GM12878 (cell line): ENCODE measurements around the gene MOCOS. TPM values are rescaled to one million over a fixed set of nuclear protein-coding genes. Genes with fewer than 3 reads are reported as not detected.
A peak's percentile ranks its signal among the peaks of the same experiment; 100 is the strongest.

Source experiments
- BCL11A ChIP-seq: IDR thresholded peaks from 2 replicates; pipeline ENCODE4 v1.6.1; 2011; ENCODE audit warnings: low read depth, low read length
- BHLHE40 ChIP-seq, 2 experiments: fragments of 450-650 bp in 1 of 2; IDR thresholded peaks; 2 replicates each; pipeline ENCODE4 v1.6.1; 2011 to 2017; ENCODE audit warnings: low read depth in 2 of 2, borderline replicate concordance in 1 of 2, improper control_type of control experiment in 1 of 2, low read length in 1 of 2, mild to moderate bottlenecking in 1 of 2
- EGR1 ChIP-seq, 2 experiments: IDR thresholded peaks; 1 replicate in 1 of 2; 2 replicates in 1 of 2; pipeline ENCODE4 v1.6.1; 2011 to 2012; ENCODE audit warnings: low read depth in 2 of 2, low read length in 2 of 2, borderline replicate concordance in 1 of 2, mild to moderate bottlenecking in 1 of 2, moderate library complexity in 1 of 2
- HDAC2 ChIP-seq: fragments of 200-600 bp; sonication (generic); IDR thresholded peaks from 2 replicates; pipeline ENCODE4 v1.6.1; 2017
- IKZF1 ChIP-seq: fragments of 450-650 bp; conservative IDR thresholded peaks from 2 replicates; pipeline ENCODE4 v1.6.1; 2017; ENCODE audit warnings: antibody characterized with exemption, mild to moderate bottlenecking
- IRF5 ChIP-seq: fragments of 450-650 bp; IDR thresholded peaks from 2 replicates; pipeline ENCODE4 v1.6.1; 2017; ENCODE audit warnings: borderline replicate concordance
- NRF1 ChIP-seq: conservative IDR thresholded peaks from 2 replicates; pipeline ENCODE4 v1.6.1; 2011; ENCODE audit warnings: mild to moderate bottlenecking, low read depth, low read length, improper control_type of control experiment
- RAD51 ChIP-seq: fragments of 450-650 bp; IDR thresholded peaks from 2 replicates; pipeline ENCODE4 v1.6.1; 2016; ENCODE audit warnings: moderate library complexity, mild to moderate bottlenecking, inconsistent platforms
- RFX5 ChIP-seq: IDR thresholded peaks from 2 replicates; pipeline ENCODE4 v1.6.1; 2011; ENCODE audit warnings: low read depth, low read length, improper control_type of control experiment
- SUZ12 ChIP-seq: fragments of 200-600 bp; sonication (generic); IDR thresholded peaks from one replicate; pipeline ENCODE4 v1.6.1; 2018; ENCODE audit warnings: antibody characterized with exemption, mild to moderate bottlenecking; ENCODE audit not compliant: unreplicated experiment
- polyA plus RNA-seq, 11 experiments: library from polyadenylated mRNA; depleted of rRNA in 4 of 11; unstranded in 6 of 11; stranded (reverse) in 5 of 11; fragments of >200 nt; fragmentation: Nextera tagmentation in 4 of 11; fragmentation: Illumina TruSeq in 1 of 11; extraction: Ambion mirVana in 4 of 11; extraction: Trizol in 1 of 11; gene quantifications; 1 replicate in 1 of 11; 2 replicates in 10 of 11; pipeline versions ENCODE4 v1.2.1 to v1.2.3, GENCODE V29; 2011 to 2016; ENCODE audit warnings: inconsistent platforms in 2 of 11, missing spikeins in 2 of 11, low read depth in 1 of 11
- total RNA-seq, 4 experiments: library from RNA; depleted of rRNA in 3 of 4; stranded (reverse); fragments of >200 nt in 3 of 4; fragmentation: Illumina TruSeq in 1 of 4; extraction: Trizol in 1 of 4; gene quantifications; 2 replicates each; pipeline versions ENCODE4 v1.2.1 to v1.2.3, GENCODE V29; 2013 to 2021
- TF ChIP-seq, protein P1 (sequence below), 3 experiments: IDR thresholded peaks in 2 of 3; conservative IDR thresholded peaks in 1 of 3; 2 replicates each; pipeline ENCODE4 v1.5.1; 2011; ENCODE audit warnings: low read depth in 3 of 3, low read length in 3 of 3, mild to moderate bottlenecking in 3 of 3, control low read depth in 2 of 3, moderate library complexity in 2 of 3, inconsistent platforms in 1 of 3, mixed read lengths in 1 of 3; ENCODE audit not compliant: control insufficient read depth in 2 of 3, insufficient read depth in 1 of 3; ENCODE audit errors: extremely low read depth in 1 of 3
- TF ChIP-seq, protein P2 (sequence below): fragments of 150-350 bp; IDR thresholded peaks from 2 replicates; pipeline ENCODE4 v1.6.1; 2014; ENCODE audit warnings: mild to moderate bottlenecking, low read depth, low read length
- TF ChIP-seq, protein P3 (sequence below): IDR thresholded peaks from 2 replicates; pipeline ENCODE4 v1.6.1; 2012; ENCODE audit warnings: low read length, inconsistent platforms

Gene MOCOS
- total and polyA plus RNA-seq, 10 of the 15 experiments (the other 5 are each of a cell fraction or from before 2014, with no cell fraction given): 0.16 to 0.56 (median 0.33) TPM

- no peak for TF ChIP-seq NRF1
- TF ChIP-seq, protein P1, sequence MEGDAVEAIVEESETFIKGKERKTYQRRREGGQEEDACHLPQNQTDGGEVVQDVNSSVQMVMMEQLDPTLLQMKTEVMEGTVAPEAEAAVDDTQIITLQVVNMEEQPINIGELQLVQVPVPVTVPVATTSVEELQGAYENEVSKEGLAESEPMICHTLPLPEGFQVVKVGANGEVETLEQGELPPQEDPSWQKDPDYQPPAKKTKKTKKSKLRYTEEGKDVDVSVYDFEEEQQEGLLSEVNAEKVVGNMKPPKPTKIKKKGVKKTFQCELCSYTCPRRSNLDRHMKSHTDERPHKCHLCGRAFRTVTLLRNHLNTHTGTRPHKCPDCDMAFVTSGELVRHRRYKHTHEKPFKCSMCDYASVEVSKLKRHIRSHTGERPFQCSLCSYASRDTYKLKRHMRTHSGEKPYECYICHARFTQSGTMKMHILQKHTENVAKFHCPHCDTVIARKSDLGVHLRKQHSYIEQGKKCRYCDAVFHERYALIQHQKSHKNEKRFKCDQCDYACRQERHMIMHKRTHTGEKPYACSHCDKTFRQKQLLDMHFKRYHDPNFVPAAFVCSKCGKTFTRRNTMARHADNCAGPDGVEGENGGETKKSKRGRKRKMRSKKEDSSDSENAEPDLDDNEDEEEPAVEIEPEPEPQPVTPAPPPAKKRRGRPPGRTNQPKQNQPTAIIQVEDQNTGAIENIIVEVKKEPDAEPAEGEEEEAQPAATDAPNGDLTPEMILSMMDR (IDR thresholded peaks at IDR 0.05 in 2 of 3, conservative IDR thresholded peaks at IDR 0.05 in 1 of 3; ENCODE audit: control insufficient read depth in 2 of 3, extremely low read depth in 1 of 3, insufficient read depth in 1 of 3, low read depth in 3 of 3, low read length in 3 of 3): no peak
- TF ChIP-seq BCL11A: no peak
- TF ChIP-seq, protein P2, sequence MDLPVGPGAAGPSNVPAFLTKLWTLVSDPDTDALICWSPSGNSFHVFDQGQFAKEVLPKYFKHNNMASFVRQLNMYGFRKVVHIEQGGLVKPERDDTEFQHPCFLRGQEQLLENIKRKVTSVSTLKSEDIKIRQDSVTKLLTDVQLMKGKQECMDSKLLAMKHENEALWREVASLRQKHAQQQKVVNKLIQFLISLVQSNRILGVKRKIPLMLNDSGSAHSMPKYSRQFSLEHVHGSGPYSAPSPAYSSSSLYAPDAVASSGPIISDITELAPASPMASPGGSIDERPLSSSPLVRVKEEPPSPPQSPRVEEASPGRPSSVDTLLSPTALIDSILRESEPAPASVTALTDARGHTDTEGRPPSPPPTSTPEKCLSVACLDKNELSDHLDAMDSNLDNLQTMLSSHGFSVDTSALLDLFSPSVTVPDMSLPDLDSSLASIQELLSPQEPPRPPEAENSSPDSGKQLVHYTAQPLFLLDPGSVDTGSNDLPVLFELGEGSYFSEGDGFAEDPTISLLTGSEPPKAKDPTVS: no peak
- TF ChIP-seq IRF5: no peak
- TF ChIP-seq, protein P3, sequence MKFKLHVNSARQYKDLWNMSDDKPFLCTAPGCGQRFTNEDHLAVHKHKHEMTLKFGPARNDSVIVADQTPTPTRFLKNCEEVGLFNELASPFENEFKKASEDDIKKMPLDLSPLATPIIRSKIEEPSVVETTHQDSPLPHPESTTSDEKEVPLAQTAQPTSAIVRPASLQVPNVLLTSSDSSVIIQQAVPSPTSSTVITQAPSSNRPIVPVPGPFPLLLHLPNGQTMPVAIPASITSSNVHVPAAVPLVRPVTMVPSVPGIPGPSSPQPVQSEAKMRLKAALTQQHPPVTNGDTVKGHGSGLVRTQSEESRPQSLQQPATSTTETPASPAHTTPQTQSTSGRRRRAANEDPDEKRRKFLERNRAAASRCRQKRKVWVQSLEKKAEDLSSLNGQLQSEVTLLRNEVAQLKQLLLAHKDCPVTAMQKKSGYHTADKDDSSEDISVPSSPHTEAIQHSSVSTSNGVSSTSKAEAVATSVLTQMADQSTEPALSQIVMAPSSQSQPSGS: no peak
- TF ChIP-seq IKZF1: peak; percentile 5; the same call in 1 of the 2 replicates
- TF ChIP-seq RAD51: no peak
- TF ChIP-seq SUZ12: peak; percentile 57
- no peak for TF ChIP-seq RFX5
- TF ChIP-seq HDAC2: no peak
- peak; percentile 43 to 75; a peak in 3 of 4 replicates for TF ChIP-seq BHLHE40 (IDR thresholded peaks at IDR 0.05; ENCODE audit: borderline replicate concordance in 1 of 2, low read depth in 2 of 2, low read length in 1 of 2)
- no peak for TF ChIP-seq EGR1 (IDR thresholded peaks at IDR 0.05; ENCODE audit: borderline replicate concordance in 1 of 2, low read depth in 2 of 2, low read length in 2 of 2)
Observed at GRCh38 chr18:36298126-36298741, 110.9 kb downstream of the MOCOS start (continued).
